Parathyroid adenoma (tissue), 2 donors: Measurements from ENCODE around the gene CLDN7.
A peak's percentile ranks its signal among the peaks of the same experiment; 100 is the strongest.

ENCODE experiments used
- H2AFZ ChIP-seq: fragments of 300-600 bp; sonication (generic); one replicate; pipeline ENCODE4 v1.7.0; 2017; ENCODE audit warnings: antibody characterized with exemption, mild to moderate bottlenecking
- H3K27ac ChIP-seq: fragments of 300-600 bp; sonication (generic); one replicate; pipeline ENCODE4 v1.7.0; 2017
- H3K27me3 ChIP-seq: fragments of 300-600 bp; sonication (generic); one replicate; pipeline ENCODE4 v1.7.0; 2017; ENCODE audit warnings: low read length; ENCODE audit not compliant: control insufficient read depth, insufficient read depth
- H3K36me3 ChIP-seq: fragments of 300-600 bp; sonication (generic); one replicate; pipeline ENCODE4 v1.7.0; 2017; ENCODE audit warnings: low read length; ENCODE audit not compliant: control insufficient read depth, insufficient read depth
- H3K4me1 ChIP-seq: fragments of 300-600 bp; sonication (generic); one replicate; pipeline ENCODE4 v1.7.0; 2017; ENCODE audit warnings: control low read depth
- H3K4me2 ChIP-seq: fragments of 300-600 bp; sonication (generic); one replicate; pipeline ENCODE4 v1.7.0; 2017; ENCODE audit warnings: low read length
- H3K4me3 ChIP-seq: fragments of 300-600 bp; sonication (generic); one replicate; pipeline ENCODE4 v1.7.0; 2017; ENCODE audit warnings: low read depth, low read length
- H3K79me2 ChIP-seq: fragments of 300-600 bp; sonication (generic); one replicate; pipeline ENCODE4 v1.7.0; 2017; ENCODE audit warnings: control low read depth
- H3K9ac ChIP-seq: fragments of 300-600 bp; sonication (generic); one replicate; pipeline ENCODE4 v1.7.0; 2017; ENCODE audit warnings: mild to moderate bottlenecking
- H3K9me3 ChIP-seq: fragments of 300-600 bp; sonication (generic); one replicate; pipeline ENCODE4 v1.7.0; 2017; ENCODE audit warnings: low read length; ENCODE audit not compliant: control insufficient read depth
- TF ChIP-seq, protein P1 (sequence below): fragments of 300-600 bp; sonication (generic); IDR thresholded peaks from one replicate; pipeline ENCODE4 v1.7.0; 2017; ENCODE audit warnings: antibody characterized with exemption, mild to moderate bottlenecking
- donor health status: primary hyperparathyroidism.

The CLDN7 gene

DNA sequence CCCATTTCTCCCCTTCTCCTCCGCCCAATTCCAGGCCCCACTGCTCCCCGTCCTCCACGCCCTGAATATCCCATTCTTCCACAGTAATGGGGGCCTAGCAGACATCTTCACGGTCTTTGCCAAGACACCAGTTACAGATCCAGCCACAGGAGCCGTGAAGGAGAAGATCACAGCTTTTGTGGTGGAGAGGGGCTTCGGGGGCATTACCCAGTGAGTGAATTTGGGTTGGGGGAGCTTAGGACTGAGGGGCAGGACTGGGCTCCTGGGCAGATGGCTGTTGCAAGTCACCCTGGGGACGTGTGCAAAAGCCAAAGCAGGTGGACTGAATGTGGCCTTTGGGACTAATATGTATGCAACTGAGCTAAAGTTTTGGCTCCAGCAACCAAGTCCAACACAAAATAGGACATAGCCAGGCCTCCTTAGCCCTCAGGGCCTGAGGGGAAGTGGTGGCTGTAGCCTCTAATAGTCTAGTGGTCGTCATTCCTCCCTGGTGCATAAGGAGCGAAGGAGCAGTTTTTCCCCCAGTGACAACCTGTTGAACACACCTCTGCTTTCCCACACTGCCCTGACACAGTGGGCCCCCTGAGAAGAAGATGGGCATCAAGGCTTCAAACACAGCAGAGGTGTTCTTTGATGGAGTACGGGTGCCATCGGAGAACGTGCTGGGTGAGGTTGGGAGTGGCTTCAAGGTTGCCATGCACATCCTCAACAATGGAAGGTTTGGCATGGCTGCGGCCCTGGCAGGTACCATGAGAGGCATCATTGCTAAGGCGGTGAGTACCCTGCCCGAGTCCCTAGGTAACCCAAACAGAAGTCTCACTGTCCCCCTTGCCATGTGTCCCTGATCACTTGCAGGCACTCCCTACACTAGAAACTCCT, 39.9 kb downstream of the CLDN7 start:
- no peaks in the 10 kb centered on the region for H3K36me3 ChIP-seq
- no peak overlapping the region for H3K9ac ChIP-seq
- H3K4me3 ChIP-seq, result no peak overlapping the region
- H2AFZ ChIP-seq, result no peak overlapping the region
- TF ChIP-seq, protein P1, sequence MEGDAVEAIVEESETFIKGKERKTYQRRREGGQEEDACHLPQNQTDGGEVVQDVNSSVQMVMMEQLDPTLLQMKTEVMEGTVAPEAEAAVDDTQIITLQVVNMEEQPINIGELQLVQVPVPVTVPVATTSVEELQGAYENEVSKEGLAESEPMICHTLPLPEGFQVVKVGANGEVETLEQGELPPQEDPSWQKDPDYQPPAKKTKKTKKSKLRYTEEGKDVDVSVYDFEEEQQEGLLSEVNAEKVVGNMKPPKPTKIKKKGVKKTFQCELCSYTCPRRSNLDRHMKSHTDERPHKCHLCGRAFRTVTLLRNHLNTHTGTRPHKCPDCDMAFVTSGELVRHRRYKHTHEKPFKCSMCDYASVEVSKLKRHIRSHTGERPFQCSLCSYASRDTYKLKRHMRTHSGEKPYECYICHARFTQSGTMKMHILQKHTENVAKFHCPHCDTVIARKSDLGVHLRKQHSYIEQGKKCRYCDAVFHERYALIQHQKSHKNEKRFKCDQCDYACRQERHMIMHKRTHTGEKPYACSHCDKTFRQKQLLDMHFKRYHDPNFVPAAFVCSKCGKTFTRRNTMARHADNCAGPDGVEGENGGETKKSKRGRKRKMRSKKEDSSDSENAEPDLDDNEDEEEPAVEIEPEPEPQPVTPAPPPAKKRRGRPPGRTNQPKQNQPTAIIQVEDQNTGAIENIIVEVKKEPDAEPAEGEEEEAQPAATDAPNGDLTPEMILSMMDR, result no peak
- H3K27me3 ChIP-seq, result no peaks in the 10 kb centered on the region
- H3K79me2 ChIP-seq, result peaks cover 7% of the 10 kb centered on the region
- peaks cover 45% of the 10 kb centered on the region for H3K4me1 ChIP-seq
- H3K4me2 ChIP-seq, result peak overlapping the region; percentile 27
- no peaks in the 10 kb centered on the region for H3K9me3 ChIP-seq
- H3K27ac ChIP-seq, result peak overlapping the region; percentile 46

DNA sequence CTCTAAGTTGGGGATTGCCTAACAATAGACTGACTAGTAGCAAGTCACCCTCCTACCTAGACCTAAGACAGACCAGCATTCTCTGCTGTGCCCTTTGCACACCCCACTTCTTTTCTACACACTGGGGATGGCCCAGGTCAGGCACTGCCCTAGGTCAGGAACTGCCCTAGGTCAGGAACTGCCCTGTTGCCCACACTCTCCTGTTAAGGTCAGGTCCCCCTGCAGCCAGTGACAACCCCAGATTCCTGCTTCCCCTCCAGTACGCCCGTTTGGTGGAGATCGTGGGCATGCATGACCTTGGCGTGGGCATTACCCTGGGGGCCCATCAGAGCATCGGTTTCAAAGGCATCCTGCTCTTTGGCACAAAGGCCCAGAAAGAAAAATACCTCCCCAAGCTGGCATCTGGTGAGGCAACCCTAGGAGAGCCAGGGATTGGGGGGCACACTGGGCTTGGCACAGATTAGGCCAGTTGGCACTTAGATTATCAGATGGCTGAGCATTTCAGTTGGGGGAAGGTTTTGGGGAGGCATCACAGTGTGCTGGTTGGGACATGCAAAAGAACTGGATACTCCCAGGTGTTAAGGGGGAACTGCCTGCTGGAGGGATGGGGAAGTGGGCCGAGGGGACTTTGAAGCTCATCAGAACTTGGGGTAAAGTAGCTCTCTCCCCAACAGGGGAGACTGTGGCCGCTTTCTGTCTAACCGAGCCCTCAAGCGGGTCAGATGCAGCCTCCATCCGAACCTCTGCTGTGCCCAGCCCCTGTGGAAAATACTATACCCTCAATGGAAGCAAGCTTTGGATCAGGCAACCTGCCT, 40.8 kb downstream of the CLDN7 start:
- Histone ChIP-seq H3K9ac (no peak overlapping the region), H3K4me1 (peaks cover 49% of the 10 kb centered on the region), H3K9me3 (no peaks in the 10 kb centered on the region), H3K27me3 (no peaks in the 10 kb centered on the region), H3K27ac (peak overlapping the region; percentile 98), H3K4me2 (peak overlapping the region; percentile 34), H3K79me2 (peaks cover 7% of the 10 kb centered on the region), H3K36me3 (no peaks in the 10 kb centered on the region), H2AFZ (no peak overlapping the region), H3K4me3 (peak overlapping the region; percentile 95)
- TF ChIP-seq, protein P1, result no peak

DNA sequence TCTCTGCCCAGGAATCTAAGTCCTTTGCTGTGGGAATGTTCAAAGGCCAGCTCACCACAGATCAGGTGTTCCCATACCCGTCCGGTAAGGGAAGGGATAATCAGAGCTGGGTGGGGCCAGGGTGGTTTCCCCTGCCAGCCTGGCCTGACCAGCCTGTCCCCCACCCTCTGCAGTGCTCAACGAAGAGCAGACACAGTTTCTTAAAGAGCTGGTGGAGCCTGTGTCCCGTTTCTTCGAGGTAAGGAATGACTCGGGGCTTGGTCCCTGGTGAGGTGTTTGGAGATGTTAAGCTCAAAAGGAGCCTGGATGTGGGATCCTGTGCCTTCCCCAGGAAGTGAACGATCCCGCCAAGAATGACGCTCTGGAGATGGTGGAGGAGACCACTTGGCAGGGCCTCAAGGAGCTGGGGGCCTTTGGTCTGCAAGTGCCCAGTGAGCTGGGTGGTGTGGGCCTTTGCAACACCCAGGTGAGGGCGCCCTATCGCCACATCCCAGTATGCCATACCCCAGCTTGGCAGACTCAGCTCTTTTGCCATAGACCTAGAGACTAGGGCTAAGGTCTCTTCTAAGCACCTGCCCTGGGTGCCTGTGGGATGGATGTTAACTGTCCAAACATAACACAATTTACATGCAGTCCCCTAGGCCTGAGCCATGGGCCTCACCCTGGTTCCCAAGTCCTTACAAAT, 41.5 kb downstream of the CLDN7 start:
- Histone ChIP-seq H3K9me3 (no peaks in the 10 kb centered on the region), H3K4me1 (peaks cover 55% of the 10 kb centered on the region), H3K79me2 (peaks cover 9% of the 10 kb centered on the region), H3K9ac (peak overlapping the region; percentile 90), H3K4me2 (peak overlapping the region; percentile 94), H3K27me3 (no peaks in the 10 kb centered on the region), H3K4me3 (peak overlapping the region; percentile 95), H3K27ac (peak overlapping the region; percentile 98), H2AFZ (peak overlapping the region; percentile 91), H3K36me3 (no peaks in the 10 kb centered on the region)
- TF ChIP-seq, protein P1, result peak; percentile 63

DNA sequence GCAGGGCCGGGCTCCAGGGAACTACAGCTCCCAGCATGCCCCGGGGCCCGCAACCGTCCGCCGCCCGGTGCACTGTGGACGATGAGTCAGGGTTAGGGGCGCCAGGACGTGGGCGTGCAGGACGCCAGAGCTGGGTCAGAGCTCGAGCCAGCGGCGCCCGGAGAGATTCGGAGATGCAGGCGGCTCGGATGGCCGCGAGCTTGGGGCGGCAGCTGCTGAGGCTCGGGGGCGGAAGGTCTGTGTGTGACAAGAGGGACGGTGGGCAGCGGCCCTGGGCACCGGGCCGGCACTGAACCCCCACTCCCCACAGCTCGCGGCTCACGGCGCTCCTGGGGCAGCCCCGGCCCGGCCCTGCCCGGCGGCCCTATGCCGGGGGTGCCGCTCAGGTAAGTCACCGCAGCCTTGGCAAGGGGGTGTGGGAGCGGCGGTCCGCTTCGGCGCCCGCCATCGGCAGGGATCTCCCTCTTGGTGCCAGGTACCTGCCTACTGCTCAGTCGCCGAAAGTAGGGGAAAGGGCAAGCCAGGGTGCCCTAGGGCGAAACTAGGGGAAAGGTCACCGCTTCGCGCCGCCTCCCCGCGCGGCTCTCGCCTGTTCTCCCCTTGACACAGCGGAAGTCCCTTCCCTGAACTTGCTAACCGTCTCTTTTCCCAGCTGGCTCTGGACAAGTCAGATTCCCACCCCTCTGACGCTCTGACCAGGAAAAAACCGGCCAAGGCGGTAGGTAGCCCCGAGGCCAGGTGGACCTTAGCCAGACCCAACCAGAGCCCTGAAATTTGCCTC, 42.3 kb downstream of the CLDN7 start, which contains the start of the genes ACADVL and DLG4:
ACADVL (plus strand) TSS at position 127 of the 781 bp plus-strand sequence; CDS start at position 174, 47 bp downstream.
DLG4 (minus strand) TSS at position 25 of the 781 bp plus-strand sequence.
- H3K4me3 ChIP-seq, result peak within 1 kb of the TSS; percentile 95
- peaks cover 6% of the 10 kb centered on the region for H3K79me2 ChIP-seq
- peak within 1 kb of the TSS; percentile 90 for H3K9ac ChIP-seq
- H3K27ac ChIP-seq, result peak within 1 kb of the TSS; percentile 98
- H3K4me1 ChIP-seq, result peaks cover 60% of the 10 kb centered on the region
- no peaks in the 10 kb centered on the region for H3K9me3 ChIP-seq
- TF ChIP-seq, protein P1, result no peak
- no peaks in the 10 kb centered on the region for H3K36me3 ChIP-seq
- H3K27me3 ChIP-seq, result no peaks in the 10 kb centered on the region
- peak within 1 kb of the TSS; percentile 94 for H3K4me2 ChIP-seq
- peak within 1 kb of the TSS; percentile 91 for H2AFZ ChIP-seq
